DMS153 (cell line): ENCODE data around the gene DHPS.
A peak's percentile ranks its signal among the peaks of the same experiment; 100 is the strongest.

Experiments used
- DNase-seq: peaks from one replicate; lab custom pipeline; 2025; lab: John Stamatoyannopoulos, UW

Gene DHPS

DNA sequence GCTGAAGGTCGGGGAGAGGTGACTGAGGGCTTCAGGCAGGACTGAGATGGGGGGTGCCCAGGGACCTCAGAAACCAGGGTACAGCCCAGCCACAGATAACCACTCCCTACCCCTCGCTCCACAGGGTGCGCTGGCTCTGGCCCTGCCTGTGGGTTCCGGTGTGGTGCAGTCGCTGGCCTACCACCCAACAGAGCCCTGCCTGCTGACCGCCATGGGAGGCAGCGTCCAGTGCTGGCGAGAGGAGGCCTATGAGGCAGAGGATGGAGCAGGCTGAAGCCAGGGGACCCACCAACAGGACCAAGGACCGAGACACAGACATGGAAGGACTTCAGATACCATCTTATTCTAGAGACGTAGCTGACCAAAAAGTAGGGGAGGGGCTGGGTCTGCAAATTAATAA is 6.3 kb downstream of the DHPS start:
- DNase-seq: no peak

DNA sequence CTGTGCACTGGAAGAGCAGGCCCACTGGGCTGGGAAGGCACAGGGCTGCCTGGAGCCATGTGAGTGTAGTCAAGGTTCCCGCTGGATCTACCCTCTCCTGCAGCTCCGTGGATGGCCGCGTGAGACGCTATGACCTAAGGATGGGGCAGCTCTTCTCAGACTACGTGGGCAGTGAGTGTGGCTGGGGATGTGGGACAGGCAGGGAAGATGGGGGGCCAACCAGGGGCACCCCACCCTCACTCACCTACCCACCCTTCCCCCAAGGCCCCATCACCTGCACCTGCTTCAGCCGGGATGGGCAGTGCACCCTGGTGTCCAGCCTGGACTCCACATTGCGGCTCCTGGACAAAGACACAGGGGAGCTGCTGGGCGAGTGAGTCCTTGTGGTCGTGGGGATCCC is 8.9 kb downstream of the DHPS start:
- no peak for DNase-seq

DNA sequence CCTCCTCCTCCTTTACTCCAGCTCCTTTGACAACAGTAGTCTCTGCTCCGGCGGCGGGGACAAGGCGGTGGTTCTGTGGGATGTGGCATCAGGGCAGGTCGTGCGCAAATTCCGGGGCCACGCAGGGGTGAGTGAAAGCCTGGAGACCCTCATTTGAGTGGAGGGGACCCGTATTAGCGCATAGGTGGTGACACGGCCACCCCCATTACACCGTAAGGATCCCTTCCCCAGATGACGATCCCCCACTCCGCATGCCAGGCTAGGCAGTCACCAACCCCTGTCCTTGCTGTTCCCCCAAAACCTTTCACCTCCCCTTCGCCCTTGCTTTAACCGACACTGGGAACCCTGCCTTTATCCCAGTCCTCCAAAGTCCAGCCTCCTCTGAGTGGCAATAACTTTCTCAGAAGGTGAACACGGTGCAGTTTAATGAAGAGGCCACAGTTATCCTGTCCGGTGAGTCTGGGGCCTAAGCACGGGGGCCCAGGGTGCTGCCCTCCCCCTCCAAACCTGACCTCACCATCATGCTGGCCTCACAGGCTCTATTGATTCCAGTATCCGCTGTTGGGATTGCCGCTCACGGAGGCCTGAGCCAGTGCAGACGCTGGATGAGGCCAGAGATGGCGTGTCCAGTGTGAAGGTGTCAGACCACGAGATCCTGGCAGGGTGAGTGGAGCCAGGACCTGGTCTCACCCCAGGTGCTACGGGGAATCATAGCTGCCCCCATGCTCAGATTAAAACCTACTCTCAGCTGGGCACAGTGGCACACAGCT is 11.3 kb downstream of the DHPS start:
- DNase-seq: no peak

DNA sequence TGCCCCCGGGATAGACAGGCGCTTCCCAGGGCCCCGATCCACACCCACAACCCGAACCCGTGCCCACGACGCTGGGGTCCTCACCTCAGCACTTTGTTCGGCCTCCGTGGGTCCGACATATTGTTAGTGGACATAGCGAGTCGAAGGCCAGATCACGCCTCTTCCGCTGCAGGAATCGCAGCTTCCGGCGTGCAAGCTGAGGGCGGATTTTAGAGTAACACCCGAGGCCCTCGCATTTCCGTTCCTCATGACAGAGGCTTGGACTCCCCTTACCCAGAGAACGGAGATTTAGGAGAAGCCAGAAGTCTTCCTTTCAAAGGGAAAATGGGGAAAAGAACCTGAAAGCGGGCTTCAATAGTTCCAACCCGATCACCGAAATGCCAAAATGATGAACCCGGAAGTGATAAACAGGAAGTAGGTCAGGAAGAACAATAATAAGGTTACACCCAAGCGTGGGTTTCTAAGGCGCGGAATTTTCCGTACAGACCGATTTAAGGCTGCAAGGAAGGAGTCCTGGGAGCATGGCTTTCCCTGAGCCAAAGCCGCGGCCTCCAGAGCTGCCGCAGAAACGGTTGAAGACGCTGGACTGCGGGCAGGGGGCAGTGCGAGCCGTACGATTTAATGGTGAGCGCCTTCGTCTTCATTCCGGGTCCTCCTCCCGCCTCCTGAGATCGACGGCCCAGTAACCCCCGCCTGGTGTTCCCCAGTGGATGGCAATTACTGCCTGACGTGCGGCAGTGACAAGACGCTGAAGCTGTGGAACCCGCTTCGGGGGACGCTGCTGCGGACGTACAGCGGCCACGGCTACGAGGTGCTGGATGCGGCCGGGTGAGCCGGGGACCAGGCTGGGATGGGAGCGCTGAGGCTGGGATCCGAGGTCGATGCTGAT is 12.2 kb downstream of the DHPS start:
- DNase-seq: peak; percentile 29

DNA sequence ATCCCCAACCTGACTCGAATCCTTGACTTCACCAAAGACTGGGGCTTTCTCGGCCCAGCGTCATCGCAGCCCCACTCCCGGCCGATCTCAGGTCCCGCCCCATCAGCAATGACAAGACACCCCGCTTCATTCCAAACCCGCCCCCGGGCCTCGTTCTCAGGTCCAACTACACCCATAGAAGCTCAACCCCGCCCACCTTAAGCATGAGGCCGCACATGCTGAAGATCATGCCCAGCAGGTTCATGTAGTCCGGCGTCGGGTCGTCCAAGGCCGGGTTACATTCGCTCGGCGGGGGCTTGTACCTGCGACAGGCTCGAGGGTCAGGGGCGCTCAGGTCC is 12.8 kb downstream of the DHPS start:
- no peak for DNase-seq

DNA sequence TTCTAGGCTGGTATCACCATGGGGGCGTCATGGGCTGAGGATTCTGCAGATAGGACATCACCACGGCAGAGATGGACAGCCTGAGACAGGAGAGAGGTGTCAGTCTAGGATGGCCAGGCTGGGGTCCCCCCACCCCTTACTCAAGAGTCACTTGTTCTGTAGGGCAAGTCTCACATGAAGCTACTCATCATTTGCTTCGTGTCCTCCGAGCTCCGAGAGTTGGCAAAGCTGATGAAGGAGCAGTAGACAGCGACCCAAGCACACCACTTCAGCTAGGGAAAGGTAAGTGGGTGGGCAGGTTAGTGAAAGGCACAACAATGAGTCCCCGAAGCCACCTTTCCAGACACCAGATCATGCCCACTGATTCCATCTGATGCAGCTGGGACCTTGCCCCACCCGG is 13.3 kb downstream of the DHPS start:
- no peak for DNase-seq

DNA sequence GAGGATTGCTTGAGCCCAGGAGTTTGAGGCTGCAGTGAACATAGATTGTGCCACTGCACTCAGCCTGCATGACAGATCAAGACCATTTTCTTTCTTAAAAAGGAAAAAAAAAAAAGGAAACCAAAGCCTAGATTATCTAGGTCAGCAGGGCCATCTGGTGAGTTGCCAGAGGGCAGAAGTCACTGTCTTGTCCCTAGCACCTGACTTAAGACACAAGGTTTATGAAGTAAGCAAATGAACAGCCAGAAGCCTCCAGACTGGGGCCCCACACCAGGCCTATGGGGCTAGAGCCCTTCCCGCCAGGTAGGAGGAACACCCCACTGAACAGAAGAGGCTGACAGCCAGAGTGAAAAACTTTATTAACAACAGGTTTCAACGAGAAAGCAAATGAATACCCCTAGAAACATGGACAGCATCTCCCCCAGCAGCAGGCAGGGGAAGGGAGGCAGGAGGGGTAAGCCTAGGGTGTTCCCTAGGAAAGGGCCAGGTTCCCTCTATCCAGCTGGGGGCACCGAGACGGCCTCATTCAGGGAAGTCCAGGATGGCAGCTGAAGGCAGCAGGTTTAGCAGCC is 13.9 kb downstream of the DHPS start:
- no peak for DNase-seq

DNA sequence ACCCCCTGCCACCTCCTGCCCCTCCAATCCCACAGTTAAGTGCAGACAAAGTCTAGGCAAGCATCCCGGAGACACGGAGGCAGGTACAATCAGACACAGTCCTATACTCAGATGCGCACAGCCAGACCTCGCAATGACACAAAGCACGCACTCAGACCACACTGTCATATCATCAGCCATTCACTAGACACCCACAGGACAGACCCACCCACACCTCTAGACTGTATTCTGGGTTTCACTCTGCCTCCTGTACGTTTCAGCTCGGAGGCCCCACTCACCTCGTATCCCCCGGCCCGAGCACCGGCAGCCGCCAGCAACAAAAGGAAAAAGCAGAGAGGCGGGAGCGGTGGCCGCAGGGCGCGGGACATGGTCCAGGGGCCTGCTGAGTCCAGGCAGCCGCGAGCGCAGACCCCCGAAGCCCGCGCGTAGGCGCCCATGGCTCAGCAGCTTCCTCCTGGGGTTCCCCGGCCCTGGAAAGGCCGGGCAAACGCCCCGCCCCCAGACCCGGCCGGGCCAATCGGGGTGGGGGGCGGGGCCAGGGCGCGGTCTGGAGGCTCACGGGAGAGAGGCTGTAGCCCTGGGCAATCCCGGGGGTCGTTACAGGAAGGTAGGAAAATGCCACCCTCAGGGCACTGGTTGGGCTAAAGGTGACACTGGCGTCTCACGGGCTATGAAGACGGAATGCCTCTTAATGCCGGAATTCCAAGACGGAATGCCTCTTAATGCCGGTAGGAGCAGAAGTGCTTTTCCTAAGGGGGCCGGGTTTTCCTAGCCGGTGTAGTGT is 15.2 kb downstream of the DHPS start, which contains the start of the genes MAN2B1 and WDR83:
Gene MAN2B1, minus strand, starts transcription at position 478 of the 784 bp plus-strand sequence. Its CDS starts 41 bp downstream, at position 437.
Gene WDR83, plus strand, starts transcription at position 543 of the 784 bp plus-strand sequence. CDS start 2,984 bp downstream, outside the sequence.
- no peak for DNase-seq

DNA sequence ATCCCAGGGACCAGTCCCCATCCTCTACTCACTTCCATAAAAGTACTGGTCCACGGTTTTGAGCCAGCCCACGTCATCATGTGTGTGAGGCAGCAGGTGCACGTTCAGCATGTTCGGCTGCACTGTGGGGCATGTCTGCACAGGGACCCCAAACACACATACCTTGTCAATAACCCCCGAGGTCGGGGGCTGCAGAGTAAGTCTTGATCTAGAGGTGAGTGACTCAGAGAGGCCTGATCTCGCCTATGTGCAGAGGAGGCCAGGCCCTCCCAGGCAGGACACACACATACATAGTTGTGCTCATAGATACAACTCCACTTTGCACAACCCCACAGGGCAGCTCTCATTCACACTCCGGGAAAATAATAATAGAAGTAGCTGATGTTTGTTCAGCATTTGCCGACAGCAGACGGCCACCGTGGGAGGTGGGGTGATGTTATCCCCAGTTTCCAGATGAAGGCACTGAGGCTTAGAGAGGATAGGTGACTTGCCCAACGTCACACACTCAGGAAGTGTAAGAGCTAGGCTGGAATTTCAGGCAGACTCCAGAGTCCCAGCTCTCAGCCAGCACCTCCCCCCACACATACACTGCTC is 15.9 kb downstream of the DHPS start:
- no peak for DNase-seq

DNA sequence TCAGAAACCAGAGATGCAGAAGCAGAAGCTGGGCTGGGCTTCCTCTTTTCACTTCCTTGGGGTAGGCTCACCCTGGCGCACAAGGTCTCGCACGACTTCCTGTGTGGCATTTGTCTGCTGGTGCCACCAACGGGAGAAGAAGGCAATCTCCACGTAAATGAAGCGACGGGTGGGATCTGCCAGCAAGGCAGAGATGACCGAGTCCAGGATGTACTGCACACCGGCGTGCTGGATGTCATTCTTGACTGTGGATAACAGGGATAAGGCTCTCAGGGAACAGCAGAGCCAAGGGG is 16.5 kb downstream of the DHPS start:
- DNase-seq: no peak

DNA sequence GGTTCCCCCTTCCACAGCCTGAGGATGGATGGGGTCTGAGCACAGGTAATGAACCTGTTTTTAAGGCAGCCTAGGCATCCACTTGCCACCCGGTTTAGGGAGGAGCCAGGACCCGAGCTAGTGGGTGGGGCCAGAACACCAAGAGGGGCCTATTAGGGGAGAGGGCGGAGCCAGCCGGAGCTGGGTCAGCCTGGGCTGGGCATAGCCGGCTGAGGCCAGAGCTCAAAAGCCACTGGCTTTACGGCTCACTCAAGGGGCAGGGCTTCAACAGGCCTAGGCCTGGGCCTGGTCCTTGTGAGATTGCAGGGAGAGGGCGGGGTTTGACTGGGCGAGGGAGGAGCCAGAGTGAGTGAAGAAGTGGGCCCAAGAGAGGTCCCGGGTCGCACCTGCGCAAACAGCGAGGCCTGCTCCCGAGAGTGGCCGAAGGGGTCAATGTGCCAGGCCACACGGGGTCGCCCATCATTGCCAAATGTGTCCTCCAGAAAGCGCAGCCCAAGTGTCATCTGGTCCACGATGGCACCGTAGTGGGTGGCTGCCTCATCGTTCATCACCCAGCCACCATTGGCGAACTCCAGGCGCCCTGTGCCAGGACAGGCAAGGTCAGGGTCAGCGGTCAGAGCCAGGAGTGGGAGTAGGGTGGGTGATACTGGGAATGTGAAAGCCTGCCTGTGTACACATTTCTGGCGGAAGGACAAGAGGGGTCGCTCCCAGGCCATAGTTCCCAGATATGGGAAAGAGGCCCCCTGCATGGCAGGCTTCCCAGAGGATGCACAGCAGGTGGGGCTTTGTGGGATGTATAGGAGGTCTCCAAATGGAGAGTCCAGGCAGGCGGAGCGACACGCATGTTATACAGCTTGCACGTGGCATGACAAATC is 17.0 kb downstream of the DHPS start:
- DNase-seq: no peak

DNA sequence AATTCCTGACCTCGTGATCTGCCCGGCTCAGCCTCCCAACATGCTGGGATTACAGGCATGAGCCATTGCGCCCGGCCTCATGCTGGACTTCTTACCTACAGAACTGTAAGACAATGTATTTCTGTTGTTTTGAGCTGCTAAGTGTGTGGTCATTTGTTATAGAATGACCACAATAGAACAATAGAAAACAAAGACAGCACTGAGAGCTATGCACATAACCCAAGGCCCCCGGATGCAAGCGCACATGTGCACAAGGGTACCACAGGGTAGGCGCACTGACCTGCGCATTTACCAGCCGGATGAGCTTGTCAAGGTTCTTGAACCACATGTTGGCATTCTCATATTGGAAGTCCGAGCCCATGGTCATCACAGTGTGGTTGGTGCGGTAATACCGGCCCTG is 20.7 kb downstream of the DHPS start:
- no peak for DNase-seq

DNA sequence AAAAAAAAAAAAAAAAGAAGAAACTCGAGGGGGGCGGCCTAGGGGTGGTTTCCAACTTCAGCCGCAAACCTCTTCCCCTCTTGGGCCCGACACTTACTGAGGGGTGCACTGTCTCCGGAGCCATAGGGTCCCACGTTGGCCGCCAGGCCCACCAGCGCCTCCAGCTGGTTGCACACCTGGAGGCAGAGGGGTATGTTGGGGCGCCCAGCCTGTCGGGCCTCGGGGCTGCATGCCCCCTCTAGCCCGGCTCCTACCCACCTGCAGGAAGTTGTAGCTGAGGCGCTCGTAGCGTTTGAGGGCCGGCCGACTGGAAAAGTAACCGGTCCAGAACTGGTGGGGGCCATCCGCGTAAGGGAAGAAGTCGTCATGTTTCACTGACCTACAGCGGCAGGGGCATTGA is 23.7 kb downstream of the DHPS start:
- no peak for DNase-seq

DNA sequence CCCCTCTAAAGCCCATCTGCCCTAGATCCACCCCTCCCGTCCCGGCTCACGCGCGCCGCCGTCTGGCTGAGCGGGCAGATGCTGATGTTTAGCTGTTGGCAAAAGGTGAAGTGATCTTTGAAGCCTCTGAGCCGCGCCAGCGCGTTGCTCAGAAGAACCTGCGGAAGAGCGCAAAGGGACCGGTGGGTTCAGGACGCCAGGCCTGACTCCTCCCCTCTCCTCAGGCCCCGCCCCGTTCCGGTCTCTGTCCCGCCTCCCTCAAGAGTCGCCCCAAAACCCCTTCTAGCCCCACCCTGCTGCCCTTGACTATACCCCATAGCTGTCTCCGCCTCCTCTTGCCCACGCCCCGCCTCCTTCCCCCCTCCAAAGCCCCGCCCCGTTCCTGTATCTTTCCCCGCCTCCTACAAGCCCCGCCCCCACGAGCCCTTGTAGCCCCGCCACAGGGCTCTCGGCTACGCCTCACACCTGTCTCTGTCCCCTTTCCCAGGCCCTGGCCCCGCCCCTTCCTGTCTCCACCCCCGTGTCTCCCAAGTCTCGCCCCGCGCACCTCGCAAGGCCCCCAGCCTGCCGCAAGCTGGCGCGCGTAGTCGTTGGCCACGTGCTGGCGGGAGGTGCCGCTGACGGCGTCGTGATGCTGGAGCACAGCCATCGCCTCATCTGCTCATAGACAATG is 24.6 kb downstream of the DHPS start:
- DNase-seq: no peak

DNA sequence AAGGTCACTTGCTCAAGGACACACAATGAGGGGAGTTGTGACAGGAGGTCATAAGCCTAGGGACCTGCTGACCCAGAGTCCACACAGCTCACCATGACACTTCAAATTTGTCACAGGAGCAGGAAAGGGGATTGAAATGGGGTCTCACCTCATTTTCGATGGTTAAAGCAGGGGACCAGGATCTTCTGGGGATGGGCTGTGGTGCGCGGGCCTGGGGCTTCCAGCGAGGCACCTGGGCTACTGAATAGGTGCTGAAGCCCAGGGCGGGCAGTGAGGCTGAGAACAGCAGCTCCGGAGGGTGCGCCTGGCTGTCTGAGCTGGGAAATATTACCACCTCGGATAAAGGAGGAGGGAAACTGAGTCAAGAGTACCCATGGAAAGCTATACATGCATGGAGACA is 26.1 kb downstream of the DHPS start:
- DNase-seq: no peak

DNA sequence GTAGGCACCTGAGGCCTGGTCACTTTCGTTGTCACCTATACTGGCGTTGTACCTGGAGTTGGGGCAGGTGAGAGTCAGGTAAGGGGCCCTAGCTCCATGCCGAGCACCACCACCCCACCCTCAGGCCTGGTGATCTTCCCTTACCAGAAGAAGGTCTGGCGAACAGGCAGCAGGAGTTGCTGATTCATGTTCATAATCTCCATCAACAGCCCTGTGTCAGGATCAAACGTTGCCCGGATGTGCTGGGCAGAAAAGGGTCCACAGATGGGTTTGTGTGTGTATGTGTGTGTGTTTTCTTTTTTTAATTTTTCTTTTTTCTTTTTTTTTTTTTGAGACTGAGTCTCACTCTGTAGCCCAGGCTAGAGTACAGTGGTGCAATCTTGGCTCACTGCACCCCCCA is 29.5 kb downstream of the DHPS start:
- DNase-seq: no peak

DNA sequence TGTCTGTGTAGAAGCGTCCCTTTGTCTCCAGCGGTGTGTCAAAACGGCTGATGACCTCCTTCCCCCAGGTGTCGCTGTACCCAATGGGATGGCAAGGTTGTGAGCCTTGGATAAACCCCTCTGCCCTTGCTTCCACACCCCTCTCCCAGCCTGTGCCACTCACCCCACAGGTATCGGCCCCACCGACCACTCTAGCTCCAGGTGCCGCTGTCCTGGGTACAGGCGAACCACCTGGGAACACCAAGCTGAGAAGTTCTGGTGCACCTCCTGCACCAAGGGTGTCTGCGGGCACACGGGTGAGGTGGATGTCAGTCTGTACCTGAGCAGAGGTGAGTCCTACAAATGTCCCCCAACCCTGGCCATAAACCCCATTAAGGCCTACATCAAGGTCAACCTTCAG is 31.7 kb downstream of the DHPS start:
- no peak for DNase-seq

DNA sequence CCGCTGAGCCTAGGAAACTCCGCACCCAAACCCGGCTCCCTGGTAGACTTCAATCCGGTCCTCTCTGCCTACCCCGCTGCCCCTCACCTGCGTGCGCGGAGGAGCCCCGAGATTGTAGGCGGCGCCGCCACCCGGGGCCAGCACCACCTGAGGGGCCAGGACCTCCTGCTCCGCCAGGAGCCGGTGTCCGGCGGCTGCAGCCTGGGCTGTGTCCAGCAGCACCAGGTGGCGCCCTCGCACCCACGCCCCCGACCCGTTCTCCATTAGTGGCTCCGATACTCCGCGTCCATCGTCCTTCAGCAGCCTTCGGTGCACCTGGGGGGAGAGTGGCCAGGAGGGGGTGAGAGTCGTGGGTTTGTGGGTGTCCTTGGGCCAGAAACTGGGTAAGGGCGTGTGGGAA is 33.6 kb downstream of the DHPS start:
- no peak for DNase-seq

DNA sequence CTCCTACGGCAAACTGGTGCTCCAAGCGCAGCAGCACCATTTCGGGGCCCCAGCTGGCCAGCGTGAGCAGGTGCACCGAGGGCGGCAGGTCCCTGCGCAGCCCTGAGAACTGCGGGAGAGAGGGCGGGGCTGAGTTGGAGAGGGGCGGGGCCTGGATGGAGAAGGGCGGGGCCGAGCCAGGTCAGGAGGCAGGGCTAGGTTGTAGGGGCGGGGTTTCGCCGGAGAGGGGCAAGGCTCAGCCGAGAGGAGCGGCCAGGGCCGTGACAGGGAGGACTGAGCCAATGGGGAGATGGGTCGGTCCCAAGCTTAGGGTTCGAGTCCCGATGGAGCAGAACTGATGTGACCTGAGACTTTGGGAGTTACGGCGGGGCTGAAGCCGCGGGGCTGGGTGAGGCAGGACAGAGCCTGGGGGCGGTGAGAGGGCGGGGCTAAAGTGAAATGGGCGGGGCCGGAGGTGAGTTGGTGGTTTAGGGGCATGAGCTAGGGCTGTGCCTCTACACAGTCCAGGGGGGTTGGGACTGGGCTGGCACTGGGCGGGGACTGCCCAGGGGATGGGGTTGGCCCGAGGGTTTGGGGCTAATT is 34.1 kb downstream of the DHPS start:
- peak; percentile 31 for DNase-seq

DNA sequence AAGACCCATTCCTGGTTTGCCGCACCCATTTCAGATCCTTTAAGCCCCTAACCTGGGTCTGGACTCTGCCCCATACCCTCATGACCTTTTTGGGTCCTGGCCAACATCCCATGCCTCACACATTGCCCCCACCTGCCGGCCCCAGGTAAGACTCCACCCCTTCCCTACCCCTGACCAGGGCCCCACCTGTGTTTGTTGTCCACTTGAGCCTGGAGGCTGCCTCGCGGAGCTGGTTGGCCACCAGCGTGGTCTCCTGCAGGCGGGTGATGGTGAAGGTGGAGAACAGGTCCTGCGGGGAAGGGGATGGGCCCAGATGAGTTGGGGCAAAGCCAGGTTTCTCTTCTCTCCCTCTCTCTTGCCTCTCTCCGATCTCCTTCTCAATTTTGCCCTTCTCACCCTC is 34.6 kb downstream of the DHPS start:
- no peak for DNase-seq
